Naive thymus-derived CD4-positive, alpha-beta T cell (primary cell): ENCODE measurements around the gene C1orf159. TPM values are rescaled to one million over a fixed set of nuclear protein-coding genes. Genes with fewer than 3 reads are reported as not detected.
"Not testable (repeated sequence)": the region's sequence is repeated elsewhere in the genome, so short reads cannot be mapped to it uniquely, and the experiment has no call there.

Experiments used
- ATAC-seq: fragments of 150-1000 bp; cut with Tn5 transposase; 2 replicates; pipeline ENCODE4 v1.10.0; 2021; ENCODE audit warnings: mild to moderate bottlenecking, moderate library complexity
- CTCF ChIA-PET: fragments of 350-600 bp; sonication (Branson Sonifier 250); formaldehyde crosslinking; loops from one replicate; lab custom pipeline; 2021; ENCODE audit warnings: antibody characterized with exemption; lab: Charles Lee
- POLR2A ChIA-PET: fragments of 350-600 bp; sonication (Branson Sonifier 250); formaldehyde crosslinking; loops from one replicate; lab custom pipeline; 2021; ENCODE audit warnings: antibody characterized with exemption, inconsistent platforms; lab: Charles Lee
- DNase-seq, 9 donors: peaks; one replicate each; pipeline versions ENCODE4 v3.0.0 to v3.0.0-alpha.2; 2020 to 2022; ENCODE audit warnings: mixed read lengths in 1 of 9
- H3K27ac ChIP-seq: one replicate; pipeline ENCODE4 v1.7.0; 2013; ENCODE audit warnings: mild to moderate bottlenecking, low read depth, low read length, moderate library complexity
- H3K27me3 ChIP-seq, 2 donors: one replicate each; pipeline ENCODE4 v1.7.0; 2013; ENCODE audit warnings: low read length in 2 of 2, mild to moderate bottlenecking in 2 of 2, moderate library complexity in 2 of 2; ENCODE audit not compliant: control insufficient read depth in 2 of 2, insufficient read depth in 2 of 2
- H3K36me3 ChIP-seq, 3 experiments: 1 replicate in 2 of 3; 2 replicates in 1 of 3; pipeline ENCODE4 v1.7.0; 2013; ENCODE audit warnings: low read length in 3 of 3, mild to moderate bottlenecking in 3 of 3, moderate library complexity in 1 of 3; ENCODE audit not compliant: insufficient read depth in 3 of 3, control insufficient read depth in 2 of 3
- H3K4me1 ChIP-seq, 2 donors: one replicate each; pipeline ENCODE4 v1.7.0; 2013; ENCODE audit warnings: low read length in 2 of 2, mild to moderate bottlenecking in 2 of 2, moderate library complexity in 1 of 2; ENCODE audit not compliant: control insufficient read depth in 2 of 2, insufficient read depth in 2 of 2
- H3K4me3 ChIP-seq: 2 replicates; pipeline ENCODE4 v1.7.0; 2013; ENCODE audit warnings: mild to moderate bottlenecking, low read length
- H3K9me3 ChIP-seq, 3 experiments: 1 replicate in 2 of 3; 2 replicates in 1 of 3; pipeline ENCODE4 v1.7.0; 2013; ENCODE audit warnings: low read length in 3 of 3; ENCODE audit not compliant: control insufficient read depth in 2 of 3
- H3K27ac Mint-ChIP-seq, 9 donors: one replicate each; pipeline ENCODE4 v1.8.0; 2020 to 2022; ENCODE audit warnings: mixed read lengths in 9 of 9, mild to moderate bottlenecking in 8 of 9, moderate library complexity in 5 of 9, inconsistent platforms in 2 of 9
- H3K27me3 Mint-ChIP-seq, 5 donors: one replicate each; pipeline ENCODE4 v1.8.0; 2021 to 2022; ENCODE audit warnings: mixed read lengths in 5 of 5, mild to moderate bottlenecking in 1 of 5
- H3K36me3 Mint-ChIP-seq, 5 donors: one replicate each; pipeline ENCODE4 v1.8.0; 2020 to 2022; ENCODE audit warnings: mixed read lengths in 5 of 5, mild to moderate bottlenecking in 3 of 5, inconsistent platforms in 1 of 5
- H3K4me1 Mint-ChIP-seq, 7 donors: one replicate each; pipeline ENCODE4 v1.8.0; 2020 to 2022; ENCODE audit warnings: mixed read lengths in 7 of 7, mild to moderate bottlenecking in 3 of 7, inconsistent platforms in 1 of 7
- H3K4me3 Mint-ChIP-seq, 10 donors: one replicate each; pipeline ENCODE4 v1.8.0; 2020 to 2022; ENCODE audit warnings: mild to moderate bottlenecking in 10 of 10, mixed read lengths in 10 of 10, moderate library complexity in 6 of 10, inconsistent platforms in 2 of 10
- H3K9me3 Mint-ChIP-seq, 11 donors: one replicate each; pipeline ENCODE4 v1.8.0; 2020 to 2022; ENCODE audit warnings: mixed read lengths in 11 of 11, mild to moderate bottlenecking in 4 of 11, inconsistent platforms in 1 of 11, moderate library complexity in 1 of 11
- intact Hi-C, 2 donors: fragments of 100-400 bp; cut with micrococcal nuclease; formaldehyde crosslinking; loops; one replicate each; pipeline ENCODE4 v1.15.1; 2023
- polyA plus RNA-seq, 2 donors: library from polyadenylated mRNA; unstranded; fragments of 300-500 nt; fragmentation: Illumina TruSeq; gene quantifications; one replicate each; pipeline ENCODE4 v1.2.3, GENCODE V29; 2021
- total RNA-seq, 6 experiments: library from RNA in 5 of 6; stranded (reverse) in 5 of 6; gene quantifications; 1 replicate in 5 of 6; 2 replicates in 1 of 6; pipeline ENCODE4 v1.2.3 and lab custom pipeline; 2021 to 2026

The C1orf159 gene
- total and polyA plus RNA-seq, 7 experiments from 2014 or later, result 6.4 to 21.9 (median 19.2) TPM

GRCh38 chr1:1067860-1068516 lies 47.9 kb downstream of the C1orf159 start:
- Histone ChIP-seq H3K4me3 (peak overlapping the region; percentile 26), H3K27me3 (peaks cover 0 to under 1% of the 10 kb centered on the region in 2 donors), H3K36me3 (no peaks in the 10 kb centered on the region), H3K9me3 (no peaks in the 10 kb centered on the region), H3K4me1 (peaks cover 4 to 18% of the 10 kb centered on the region in 2 donors), H3K27ac (no peak overlapping the region)
- CTCF ChIA-PET, result interaction anchor here (0.6 kb wide), 1 partner anchor 83 kb away, joined by 3 read pairs; no protein-coding TSS in a partner anchor
- Mint-ChIP-seq H3K27ac (peak overlapping the region in 2 of 9 donors; percentile 6 to 46), H3K4me3 (peak overlapping the region in 8 of 10 donors; percentile 41 to 84 (median 68)), H3K27me3 (no peaks in the 10 kb centered on the region), H3K9me3 (no peaks in the 10 kb centered on the region), H3K4me1 (peaks cover 0 to 9% (median 3%) of the 10 kb centered on the region in 7 donors), H3K36me3 (no peaks in the 10 kb centered on the region)
- DNase-seq (peak in 1 of 9 donors; percentile 28), ATAC-seq (no peak)
- POLR2A ChIA-PET, result interaction anchor here (0.6 to 0.8 kb wide), 3 partner anchors 52 to 335 kb away, joined by 3 read pairs; no protein-coding TSS in a partner anchor
- intact Hi-C loops, result loop anchor here in 1 of 2 donors (2.0 to 5.0 kb wide), 2 partner anchors 89 to 165 kb away; partner anchors contain the start of genes B3GALT6 and SDF4

DNA sequence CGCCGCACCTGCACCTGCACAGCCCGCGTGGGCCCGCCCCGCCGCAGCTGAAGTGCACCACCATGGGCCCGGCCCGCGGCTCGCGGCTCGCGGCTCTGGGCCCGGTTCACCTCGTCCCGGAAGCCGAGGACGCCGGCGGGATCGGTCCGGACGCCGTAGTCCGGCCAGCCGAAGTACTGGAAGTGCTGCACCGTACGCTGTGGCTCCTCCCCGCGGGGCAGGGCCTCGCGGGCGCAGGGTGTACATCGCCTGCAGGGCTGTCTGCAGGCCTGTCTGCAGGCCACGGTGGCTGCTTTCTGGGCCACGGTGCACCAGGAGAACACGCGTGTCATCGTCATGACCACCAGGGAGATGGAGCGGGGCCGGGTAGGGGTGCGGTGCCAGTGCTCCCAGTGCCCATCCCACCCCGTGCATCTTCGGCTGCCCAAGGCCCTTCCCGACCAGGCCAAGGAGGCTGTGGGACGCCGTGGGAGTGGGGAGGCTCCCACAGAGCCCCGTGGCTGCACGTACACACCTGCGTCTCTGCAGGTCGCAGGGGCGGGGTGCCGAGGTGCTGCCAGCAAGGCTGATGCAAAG lies 48.5 kb downstream of the C1orf159 start:
- ChIA-PET CTCF (no interaction called here), POLR2A (interaction anchor here (0.8 kb wide), 1 partner anchor 52 kb away, joined by 3 read pairs; no protein-coding TSS in a partner anchor)
- Mint-ChIP-seq H3K27me3 (no peaks in the 10 kb centered on the region), H3K36me3 (no peaks in the 10 kb centered on the region), H3K9me3 (no peaks in the 10 kb centered on the region), H3K4me3 (peak overlapping the region in 1 of 10 donors; percentile 77), H3K27ac (no peak overlapping the region), H3K4me1 (peaks cover 0 to 9% (median 3%) of the 10 kb centered on the region in 7 donors)
- Histone ChIP-seq H3K36me3 (no peaks in the 10 kb centered on the region), H3K4me1 (peaks cover 4 to 18% of the 10 kb centered on the region in 2 donors), H3K4me3 (no peak overlapping the region), H3K27me3 (peaks cover 0 to 6% of the 10 kb centered on the region in 2 donors), H3K27ac (no peak overlapping the region), H3K9me3 (no peaks in the 10 kb centered on the region)
- DNase-seq (no peak), ATAC-seq (no peak)
- intact Hi-C loops, result loop anchor here in 1 of 2 donors (5.0 kb wide), 1 partner anchor 90 kb away; no protein-coding TSS in a partner anchor

DNA sequence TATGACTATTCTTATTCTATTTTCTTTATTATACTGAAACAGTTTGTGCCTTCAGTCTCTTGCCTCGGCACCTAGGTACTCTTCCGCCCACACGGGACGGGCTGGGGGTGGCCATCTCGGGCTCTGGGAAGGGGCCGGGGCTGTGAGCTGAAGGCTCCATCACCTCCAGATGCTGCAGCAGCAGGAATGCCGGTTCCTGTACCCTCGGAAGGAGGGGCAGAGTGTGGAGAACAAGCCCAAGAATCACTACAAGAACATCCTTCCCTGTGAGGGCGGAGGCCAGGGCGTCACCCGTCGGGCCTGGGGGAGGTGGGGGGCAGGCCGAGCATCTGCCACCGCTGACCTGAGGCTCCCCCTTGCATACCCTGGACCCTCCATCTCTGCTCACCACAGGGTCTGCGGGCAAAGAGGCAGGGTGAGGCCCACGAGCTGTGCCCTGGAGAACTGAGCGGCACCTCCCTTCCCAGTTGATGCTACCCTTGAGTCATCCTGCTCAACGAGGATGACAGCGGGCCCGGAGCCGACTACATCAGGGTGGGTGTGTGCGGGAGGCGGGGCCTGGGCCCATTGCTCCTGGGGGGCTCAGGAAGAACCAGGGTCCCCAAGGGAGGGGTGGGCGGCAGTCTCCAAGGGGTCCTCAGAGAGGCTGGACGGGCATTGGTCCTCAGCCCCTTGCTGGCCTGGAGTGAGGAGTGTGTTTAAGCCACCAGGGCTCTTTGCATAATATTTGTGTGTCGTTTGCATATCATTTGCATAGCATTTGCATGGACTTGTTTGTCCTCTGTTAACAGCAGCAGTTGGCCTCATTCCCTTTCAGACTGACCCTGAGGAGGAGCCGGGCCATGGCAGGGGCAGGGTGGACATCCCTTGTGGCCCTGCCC lies 49.2 kb downstream of the C1orf159 start:
- peaks cover 0 to 7% of the 10 kb centered on the region in 2 donors for H3K27me3 ChIP-seq
- DNase-seq, result no peak
- H3K9me3 Mint-ChIP-seq, result no peaks in the 10 kb centered on the region
- ChIA-PET POLR2A (no interaction called here), CTCF (interaction anchor here (4.8 kb wide), 1 partner anchor 84 kb away, joined by 38 read pairs; the partner anchor contains the start of gene PERM1)
- no peaks in the 10 kb centered on the region for H3K9me3 ChIP-seq
- intact Hi-C loops, result loop anchor here in 1 of 2 donors (5.0 kb wide), 1 partner anchor 91 kb away; no protein-coding TSS in a partner anchor
- H3K4me3 Mint-ChIP-seq, result peak overlapping the region in 5 of 10 donors; percentile 38 to 77 (median 42)
- no peak overlapping the region for H3K27ac ChIP-seq
- peaks cover 0 to under 1% (median 0%) of the 10 kb centered on the region in 5 donors for H3K27me3 Mint-ChIP-seq
- ATAC-seq, result no peak
- H3K27ac Mint-ChIP-seq, result no peak overlapping the region
- peaks cover 0 to 9% (median 5%) of the 10 kb centered on the region in 7 donors for H3K4me1 Mint-ChIP-seq
- peaks cover 4 to 18% of the 10 kb centered on the region in 2 donors for H3K4me1 ChIP-seq
- no peak overlapping the region for H3K4me3 ChIP-seq
- no peaks in the 10 kb centered on the region for H3K36me3 ChIP-seq
- no peaks in the 10 kb centered on the region for H3K36me3 Mint-ChIP-seq

DNA sequence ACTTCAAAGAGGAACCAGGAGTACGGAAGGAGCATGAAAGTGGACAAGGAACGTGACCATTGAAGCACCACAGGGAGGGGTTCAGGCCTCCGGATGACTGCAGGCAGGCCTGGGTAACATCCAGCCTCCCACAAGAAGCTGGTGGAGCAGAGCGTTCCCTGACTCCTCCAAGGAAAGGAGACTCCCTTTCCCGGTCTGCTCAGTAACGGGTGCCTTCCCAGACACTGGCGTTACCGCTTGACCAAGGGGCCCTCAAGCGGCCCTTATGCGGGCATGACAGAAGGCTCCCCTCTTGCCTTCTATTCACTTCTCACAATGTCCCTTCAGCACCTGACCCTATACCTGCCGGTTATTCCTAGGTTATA lies 50.0 kb downstream of the C1orf159 start:
- H3K4me1 ChIP-seq, result peaks cover 4 to 18% of the 10 kb centered on the region in 2 donors
- intact Hi-C loops, result loop anchor here in 1 of 2 donors (2.0 to 5.0 kb wide), 2 partner anchors 47 to 91 kb away; no protein-coding TSS in a partner anchor
- H3K9me3 Mint-ChIP-seq, H3K27ac ChIP-seq, H3K27ac Mint-ChIP-seq, H3K27me3 Mint-ChIP-seq, POLR2A ChIA-PET, DNase-seq, H3K36me3 Mint-ChIP-seq, H3K9me3 ChIP-seq, ATAC-seq, H3K4me3 ChIP-seq, H3K36me3 ChIP-seq: not testable (repeated sequence)
- peak overlapping the region in 2 of 10 donors; percentile 24 to 47 for H3K4me3 Mint-ChIP-seq
- peaks cover 0 to 11% (median 5%) of the 10 kb centered on the region in 7 donors for H3K4me1 Mint-ChIP-seq
- CTCF ChIA-PET, result interaction anchor here (4.8 kb wide), 1 partner anchor 83 kb away, joined by 38 read pairs; the partner anchor contains the start of gene PERM1
- peaks cover 0 to 13% of the 10 kb centered on the region in 2 donors for H3K27me3 ChIP-seq

- Histone ChIP-seq H3K27me3 (peaks cover 1 to 13% of the 10 kb centered on the region in 2 donors), H3K4me3 (no peak overlapping the region), H3K9me3 (no peaks in the 10 kb centered on the region), H3K4me1 (peaks cover 4 to 19% of the 10 kb centered on the region in 2 donors), H3K36me3 (no peaks in the 10 kb centered on the region), H3K27ac (no peak overlapping the region)
- Mint-ChIP-seq H3K27ac (peak overlapping the region in 1 of 9 donors; percentile 1), H3K9me3 (no peaks in the 10 kb centered on the region), H3K36me3 (no peaks in the 10 kb centered on the region), H3K4me1 (peaks cover 0 to 12% (median 5%) of the 10 kb centered on the region in 7 donors), H3K4me3 (peak overlapping the region in 3 of 10 donors; percentile 0 to 47 (median 24)), H3K27me3 (peaks cover 3 to 8% (median 7%) of the 10 kb centered on the region in 5 donors)
- ATAC-seq (no peak), DNase-seq (no peak)
- CTCF ChIA-PET, result interaction anchor here (4.8 kb wide), 1 partner anchor 82 kb away, joined by 38 read pairs; the partner anchor contains the start of gene PERM1
- intact Hi-C loops, result loop anchor here in 1 of 2 donors (2.0 to 5.0 kb wide), 2 partner anchors 47 to 92 kb away; no protein-coding TSS in a partner anchor
- POLR2A ChIA-PET, result no interaction called here
Measured at GRCh38 chr1:1065265-1065939, 50.5 kb downstream of the C1orf159 start.
